ENCODE results near the gene GNG2.

GNG2 gene

GRCh38 chr14:51939226-51939625, 78.8 kb downstream of the GNG2 start:
- no peaks in the 10 kb centered on the region for H3K9me3 ChIP-seq (ENCODE audit: severe bottlenecking)
- ATAC-seq (ENCODE audit: low read depth) (no peak), DNase-seq (ENCODE audit: low spot score) (no peak)
- H3K27ac ChIP-seq (ENCODE audit: poor library complexity, severe bottlenecking), result no peak overlapping the region
- no peak overlapping the region for H3K4me3 ChIP-seq (ENCODE audit: severe bottlenecking)
- H3K4me1 ChIP-seq (ENCODE audit: insufficient read depth, poor library complexity, severe bottlenecking), result no peaks in the 10 kb centered on the region
- no peaks in the 10 kb centered on the region for H3K36me3 ChIP-seq (ENCODE audit: low read depth)
- no peaks in the 10 kb centered on the region for H3K27me3 ChIP-seq (ENCODE audit: insufficient read depth, poor library complexity, severe bottlenecking)
- no peak for TF ChIP-seq CTCF (IDR thresholded peaks at IDR 0.05; ENCODE audit: poor library complexity, severe bottlenecking)

GRCh38 chr14:51939755-51940301, 79.4 kb downstream of the GNG2 start:
- ATAC-seq (ENCODE audit: low read depth), result no peak

GRCh38 chr14:51942971-51943370, 82.6 kb downstream of the GNG2 start:
- Histone ChIP-seq H3K36me3 (ENCODE audit: low read depth) (no peaks in the 10 kb centered on the region), H3K27ac (ENCODE audit: poor library complexity, severe bottlenecking) (no peak overlapping the region), H3K4me1 (ENCODE audit: insufficient read depth, poor library complexity, severe bottlenecking) (no peaks in the 10 kb centered on the region), H3K27me3 (ENCODE audit: insufficient read depth, poor library complexity, severe bottlenecking) (peaks cover 2% of the 10 kb centered on the region), H3K4me3 (ENCODE audit: severe bottlenecking) (no peak overlapping the region), H3K9me3 (ENCODE audit: severe bottlenecking) (no peaks in the 10 kb centered on the region)
- no peak for ATAC-seq (ENCODE audit: low read depth)
- no peak for TF ChIP-seq CTCF (IDR thresholded peaks at IDR 0.05; ENCODE audit: poor library complexity, severe bottlenecking)
- no peak for DNase-seq (ENCODE audit: low spot score)

More at GRCh38 chr14:51939755-51940301, 79.4 kb downstream of the GNG2 start:
- peaks cover 2% of the 10 kb centered on the region for H3K27me3 ChIP-seq (ENCODE audit: insufficient read depth, poor library complexity, severe bottlenecking)
- no peak overlapping the region for H3K4me3 ChIP-seq (ENCODE audit: severe bottlenecking)
- TF ChIP-seq CTCF (IDR thresholded peaks at IDR 0.05; ENCODE audit: poor library complexity, severe bottlenecking), result no peak
- H3K27ac ChIP-seq (ENCODE audit: poor library complexity, severe bottlenecking), result no peak overlapping the region
- no peaks in the 10 kb centered on the region for H3K9me3 ChIP-seq (ENCODE audit: severe bottlenecking)
- H3K4me1 ChIP-seq (ENCODE audit: insufficient read depth, poor library complexity, severe bottlenecking), result no peaks in the 10 kb centered on the region
- H3K36me3 ChIP-seq (ENCODE audit: low read depth), result no peaks in the 10 kb centered on the region
- DNase-seq (ENCODE audit: low spot score), result no peak

- Histone ChIP-seq H3K27ac (ENCODE audit: poor library complexity, severe bottlenecking) (no peak overlapping the region), H3K27me3 (ENCODE audit: insufficient read depth, poor library complexity, severe bottlenecking) (peaks cover 5% of the 10 kb centered on the region), H3K4me1 (ENCODE audit: insufficient read depth, poor library complexity, severe bottlenecking) (no peaks in the 10 kb centered on the region), H3K9me3 (ENCODE audit: severe bottlenecking) (no peaks in the 10 kb centered on the region), H3K36me3 (ENCODE audit: low read depth) (no peaks in the 10 kb centered on the region), H3K4me3 (ENCODE audit: severe bottlenecking) (no peak overlapping the region)
- no peak for TF ChIP-seq CTCF (IDR thresholded peaks at IDR 0.05; ENCODE audit: poor library complexity, severe bottlenecking)
- DNase-seq (ENCODE audit: low spot score), result no peak
- ATAC-seq (ENCODE audit: low read depth), result no peak
Measured at GRCh38 chr14:51950007-51950406, 89.6 kb downstream of the GNG2 start.

- Histone ChIP-seq H3K4me3 (ENCODE audit: severe bottlenecking) (no peak overlapping the region), H3K27ac (ENCODE audit: poor library complexity, severe bottlenecking) (no peak overlapping the region), H3K9me3 (ENCODE audit: severe bottlenecking) (no peaks in the 10 kb centered on the region), H3K4me1 (ENCODE audit: insufficient read depth, poor library complexity, severe bottlenecking) (no peaks in the 10 kb centered on the region), H3K27me3 (ENCODE audit: insufficient read depth, poor library complexity, severe bottlenecking) (peaks cover 5% of the 10 kb centered on the region), H3K36me3 (ENCODE audit: low read depth) (no peaks in the 10 kb centered on the region)
- no peak for ATAC-seq (ENCODE audit: low read depth)
- DNase-seq (ENCODE audit: low spot score), result no peak
- TF ChIP-seq CTCF (IDR thresholded peaks at IDR 0.05; ENCODE audit: poor library complexity, severe bottlenecking), result no peak
Measured at GRCh38 chr14:51951656-51952055, 91.2 kb downstream of the GNG2 start.

All from RWPE2 (cell line).